Right lobe of liver (tissue), 4 donors: ENCODE results near the gene DCBLD2.

ENCODE experiments used
- CTCF ChIP-seq, 4 donors: fragments of 200-600 bp in 3 of 4; fragments of 450-650 bp in 1 of 4; IDR thresholded peaks; one replicate each; pipeline versions ENCODE4 v1.5.1 to v1.8.0; 2016 to 2022; ENCODE audit warnings: antibody characterized with exemption in 4 of 4, mild to moderate bottlenecking in 2 of 4
- POLR2A ChIP-seq: fragments of 450-650 bp; IDR thresholded peaks from one replicate; pipeline ENCODE4 v1.6.1; 2017; ENCODE audit warnings: antibody characterized with exemption, mild to moderate bottlenecking
- donor health status: DM: no; HTN: no; CAD: no.
- donor health status: DM: no; HTN: no; CAD: no.
- donor health status: DM: no; HTN: yes; CAD: no.

DNA sequence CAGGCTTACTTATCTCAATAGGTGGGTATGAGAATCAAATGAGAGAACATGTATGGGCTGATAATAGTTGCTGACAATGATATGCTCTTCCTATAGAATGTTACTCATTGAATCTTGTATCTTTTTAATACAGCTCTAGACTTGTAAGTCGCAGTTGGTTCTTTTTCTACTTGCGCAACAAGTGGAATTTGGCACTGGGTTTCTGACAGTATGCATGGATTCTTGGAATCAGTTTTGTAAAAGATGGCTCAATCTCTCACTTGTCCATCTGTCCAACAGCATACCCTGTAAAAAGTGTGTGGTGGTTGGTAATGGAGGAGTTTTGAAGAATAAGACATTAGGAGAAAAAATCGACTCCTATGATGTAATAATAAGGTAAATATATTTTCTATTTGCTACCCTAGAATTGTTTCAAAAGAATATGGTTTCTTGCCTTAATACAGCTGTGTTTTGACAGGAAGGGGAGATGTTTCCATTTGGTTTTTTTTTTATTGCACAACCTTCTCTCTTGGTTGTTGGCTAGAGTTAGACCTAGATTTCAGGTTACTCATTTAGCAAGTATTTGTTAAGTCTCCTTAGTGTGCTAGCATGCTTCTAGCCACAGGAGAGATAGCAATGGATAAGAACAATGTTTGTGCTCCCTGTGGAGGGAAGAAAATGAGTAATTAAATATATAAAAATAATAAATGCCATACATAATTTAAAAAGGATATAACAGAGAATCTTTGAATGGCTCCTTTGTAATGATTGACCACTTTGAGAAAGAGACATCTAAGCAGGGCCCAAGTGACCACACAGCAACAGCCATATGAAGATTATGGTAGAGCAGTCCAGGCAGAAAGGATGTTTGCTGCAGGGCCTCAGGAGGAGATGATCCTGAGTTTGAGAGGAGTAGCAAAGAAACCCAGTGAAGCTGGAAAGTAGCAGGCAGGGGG lies 116.6 kb downstream of the DCBLD2 start:
- TF ChIP-seq POLR2A: no peak
- no peak for TF ChIP-seq CTCF (IDR thresholded peaks at IDR 0.05)
